Activated naive CD4-positive, alpha-beta T cell treated with anti-CD3 and anti-CD28 coated beads, Interleukin-2, amount 10 ng/mL, durations not matched to agents 7 days and 5 days (primary cell): ENCODE data around the gene SRCIN1.

Source experiments
- CTCF ChIA-PET: fragments of 350-600 bp; sonication (Branson Sonifier 250); formaldehyde crosslinking; loops from one replicate; lab custom pipeline; 2021; ENCODE audit warnings: antibody characterized with exemption; lab: Charles Lee
- DNase-seq: peaks from one replicate; pipeline ENCODE4 v3.0.0-alpha.2; 2020
- H3K27ac Mint-ChIP-seq: one replicate; pipeline ENCODE4 v1.8.0; 2021; ENCODE audit warnings: mild to moderate bottlenecking, moderate library complexity, mixed read lengths
- H3K27me3 Mint-ChIP-seq: one replicate; pipeline ENCODE4 v1.8.0; 2021; ENCODE audit warnings: mild to moderate bottlenecking, mixed read lengths
- H3K36me3 Mint-ChIP-seq: one replicate; pipeline ENCODE4 v1.8.0; 2021; ENCODE audit warnings: mixed read lengths
- H3K4me1 Mint-ChIP-seq: one replicate; pipeline ENCODE4 v1.8.0; 2021; ENCODE audit warnings: mixed read lengths
- H3K4me3 Mint-ChIP-seq: one replicate; pipeline ENCODE4 v1.8.0; 2021; ENCODE audit warnings: mild to moderate bottlenecking, moderate library complexity, mixed read lengths
- H3K9me3 Mint-ChIP-seq: one replicate; pipeline ENCODE4 v1.8.0; 2021; ENCODE audit warnings: mixed read lengths

The SRCIN1 gene

DNA sequence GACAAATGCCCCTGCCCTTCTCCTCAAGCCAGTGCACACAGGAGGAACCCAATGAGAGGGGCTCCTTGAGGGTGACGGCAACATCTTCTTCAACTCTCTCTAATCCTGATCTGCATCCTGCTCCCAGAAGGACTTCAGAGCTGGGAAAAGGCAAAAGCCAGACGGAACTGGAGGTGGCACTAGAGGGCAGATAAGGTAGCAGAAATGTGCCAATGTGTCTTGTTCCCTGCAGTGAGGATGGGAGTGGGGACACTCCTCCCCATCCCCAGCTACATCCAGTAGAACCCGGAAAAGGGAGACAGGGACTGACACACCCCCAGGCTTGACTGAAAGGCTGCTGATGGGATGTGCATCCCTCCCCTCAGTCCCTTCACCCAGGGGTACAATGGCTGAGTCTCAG lies 28.5 kb downstream of the SRCIN1 start:
- no peaks in the 10 kb centered on the region for H3K36me3 Mint-ChIP-seq
- peaks cover 6% of the 10 kb centered on the region for H3K4me1 Mint-ChIP-seq
- no peak overlapping the region for H3K27ac Mint-ChIP-seq
- no peak overlapping the region for H3K4me3 Mint-ChIP-seq
- no peaks in the 10 kb centered on the region for H3K9me3 Mint-ChIP-seq
- CTCF ChIA-PET = interaction anchor here (2.3 kb wide), 1 partner anchor 18 kb away, joined by 14 read pairs; no protein-coding TSS in a partner anchor
- DNase-seq = no peak
- peaks cover 97% of the 10 kb centered on the region for H3K27me3 Mint-ChIP-seq

GRCh38 chr17:38575781-38576180 lies 30.0 kb downstream of the SRCIN1 start:
- Mint-ChIP-seq H3K36me3 (no peaks in the 10 kb centered on the region), H3K27ac (no peak overlapping the region), H3K27me3 (peaks cover 99% of the 10 kb centered on the region), H3K4me3 (no peak overlapping the region), H3K9me3 (no peaks in the 10 kb centered on the region), H3K4me1 (peaks cover 6% of the 10 kb centered on the region)
- DNase-seq = no peak
- CTCF ChIA-PET = interaction anchor here (1.4 to 2.3 kb wide), 3 partner anchors 9 to 92 kb away, joined by 5 to 14 read pairs (median 6); no protein-coding TSS in a partner anchor

DNA sequence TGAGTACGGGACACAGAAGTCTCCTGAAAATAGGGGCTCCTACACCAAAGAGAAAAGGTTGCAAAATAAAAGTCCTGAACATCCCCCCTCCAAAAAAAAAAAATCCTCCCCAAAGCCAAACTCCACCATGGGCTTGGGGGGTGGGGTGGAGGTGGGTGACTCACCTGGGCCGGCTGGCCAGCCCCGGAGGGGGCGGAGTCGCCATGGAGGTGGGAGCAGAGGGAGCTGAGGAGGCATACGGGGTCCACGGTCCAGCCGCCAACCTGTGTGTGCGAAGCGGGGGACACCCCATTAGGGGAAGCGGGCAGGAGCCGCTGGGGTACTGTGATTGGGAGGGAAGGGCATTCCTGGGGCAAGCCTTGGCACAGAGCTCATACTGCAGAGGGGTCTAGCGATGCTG lies 31.0 kb downstream of the SRCIN1 start:
- H3K36me3 Mint-ChIP-seq = no peaks in the 10 kb centered on the region
- no peaks in the 10 kb centered on the region for H3K9me3 Mint-ChIP-seq
- DNase-seq = no peak
- H3K27ac Mint-ChIP-seq = no peak overlapping the region
- H3K4me3 Mint-ChIP-seq = no peak overlapping the region
- H3K27me3 Mint-ChIP-seq = peaks cover 99% of the 10 kb centered on the region
- CTCF ChIA-PET = interaction anchor here (0.6 to 1.5 kb wide), 3 partner anchors 10 to 147 kb away, joined by 4 to 6 read pairs (median 5); no protein-coding TSS in a partner anchor
- H3K4me1 Mint-ChIP-seq = peaks cover 6% of the 10 kb centered on the region

- H3K9me3 Mint-ChIP-seq = no peaks in the 10 kb centered on the region
- DNase-seq = no peak
- H3K27me3 Mint-ChIP-seq = peaks cover 99% of the 10 kb centered on the region
- no peak overlapping the region for H3K4me3 Mint-ChIP-seq
- H3K36me3 Mint-ChIP-seq = no peaks in the 10 kb centered on the region
- CTCF ChIA-PET = no interaction called here
- H3K4me1 Mint-ChIP-seq = peaks cover 6% of the 10 kb centered on the region
- no peak overlapping the region for H3K27ac Mint-ChIP-seq
These were observed 32.9 kb downstream of the SRCIN1 start for GRCh38 chr17:38572669-38573365.

DNA sequence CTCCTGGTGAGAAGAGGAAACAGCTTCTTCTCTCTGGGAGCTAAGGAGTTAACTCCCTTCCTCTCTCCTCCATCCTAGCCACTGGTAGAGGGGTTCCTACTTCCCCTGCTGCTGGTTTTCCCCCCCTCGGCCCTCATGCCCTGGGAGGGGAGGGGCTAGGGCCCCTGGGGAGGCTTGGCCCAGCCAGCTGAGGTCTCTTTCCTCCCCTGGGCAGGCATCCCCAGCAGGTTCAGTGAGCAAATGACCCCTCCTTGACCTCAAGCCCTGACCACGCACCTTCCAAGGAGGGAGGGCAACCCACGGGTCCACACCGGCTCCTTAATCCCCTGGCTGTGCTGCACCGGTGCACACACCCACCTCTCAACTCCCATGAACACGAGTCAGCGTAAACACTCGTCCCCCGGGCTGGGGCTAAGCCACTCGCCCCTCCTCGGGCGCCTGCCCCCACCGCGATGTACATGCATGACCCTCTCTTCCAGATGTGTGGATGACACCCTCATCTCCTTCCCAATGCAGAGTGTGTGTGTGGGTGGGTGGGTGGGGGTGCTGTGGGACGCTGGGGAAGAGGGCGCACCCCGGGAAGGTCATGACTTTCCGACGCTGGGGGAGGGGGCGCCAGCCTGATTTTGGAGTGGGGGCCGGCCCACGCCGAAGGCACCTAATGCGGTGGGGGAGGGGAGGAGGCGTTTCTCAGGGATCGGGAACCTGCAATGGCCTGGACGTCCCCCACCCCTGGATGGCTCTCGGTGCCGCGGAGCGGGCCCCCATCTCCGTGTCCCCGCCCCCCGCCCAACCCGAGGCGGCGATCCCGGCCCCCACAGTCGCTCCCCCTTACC lies 33.7 kb downstream of the SRCIN1 start:
- H3K27ac Mint-ChIP-seq = no peak overlapping the region
- peaks cover 99% of the 10 kb centered on the region for H3K27me3 Mint-ChIP-seq
- H3K9me3 Mint-ChIP-seq = no peaks in the 10 kb centered on the region
- DNase-seq = no peak
- no peak overlapping the region for H3K4me3 Mint-ChIP-seq
- CTCF ChIA-PET = no interaction called here
- peaks cover 6% of the 10 kb centered on the region for H3K4me1 Mint-ChIP-seq
- no peaks in the 10 kb centered on the region for H3K36me3 Mint-ChIP-seq

- peaks cover 6% of the 10 kb centered on the region for H3K4me1 Mint-ChIP-seq
- H3K27ac Mint-ChIP-seq = no peak overlapping the region
- no peaks in the 10 kb centered on the region for H3K9me3 Mint-ChIP-seq
- H3K4me3 Mint-ChIP-seq = no peak overlapping the region
- H3K36me3 Mint-ChIP-seq = no peaks in the 10 kb centered on the region
- CTCF ChIA-PET = no interaction called here
- DNase-seq = no peak
- H3K27me3 Mint-ChIP-seq = peaks cover 99% of the 10 kb centered on the region
These were observed 35.8 kb downstream of the SRCIN1 start for GRCh38 chr17:38569701-38570512.

DNA sequence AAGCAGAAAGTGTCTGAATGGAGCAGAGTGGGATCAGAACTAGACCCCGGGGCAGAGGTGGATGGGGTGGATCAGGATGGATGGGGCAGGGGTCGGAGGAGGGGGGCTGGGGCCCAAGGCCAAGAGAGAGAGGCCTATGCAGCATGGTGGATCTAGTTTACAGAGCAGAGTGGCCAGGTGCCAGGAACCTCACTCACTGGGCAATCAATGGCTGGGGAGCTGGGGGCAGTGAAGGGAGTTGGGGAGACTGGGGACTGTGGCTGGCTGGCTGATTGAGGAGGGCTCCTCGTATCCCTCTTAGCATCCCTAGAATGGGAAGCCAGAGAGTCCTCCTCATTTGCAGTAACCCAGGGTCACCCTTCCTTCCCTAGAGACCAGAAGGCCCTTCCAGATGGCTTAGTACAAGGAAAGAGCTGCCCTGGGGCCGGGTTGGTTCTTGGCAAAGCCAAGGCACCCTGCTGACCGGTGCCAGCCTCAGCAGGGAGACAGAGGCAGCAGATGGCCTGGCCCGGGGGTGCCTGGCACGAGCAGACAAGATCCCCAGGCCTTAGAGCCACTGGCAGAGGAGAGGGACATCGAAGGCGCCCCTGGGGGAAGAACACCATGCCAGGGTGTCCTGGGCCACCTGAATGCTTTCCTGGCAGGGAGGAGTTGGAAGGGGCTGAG lies 36.8 kb downstream of the SRCIN1 start:
- peaks cover 6% of the 10 kb centered on the region for H3K4me1 Mint-ChIP-seq
- H3K9me3 Mint-ChIP-seq = no peaks in the 10 kb centered on the region
- peaks cover 99% of the 10 kb centered on the region for H3K27me3 Mint-ChIP-seq
- CTCF ChIA-PET = interaction anchor here (0.9 to 1.4 kb wide), 2 partner anchors 10 to 99 kb away, joined by 3 read pairs; no protein-coding TSS in a partner anchor
- H3K27ac Mint-ChIP-seq = no peak overlapping the region
- DNase-seq = no peak
- H3K4me3 Mint-ChIP-seq = no peak overlapping the region
- H3K36me3 Mint-ChIP-seq = no peaks in the 10 kb centered on the region

DNA sequence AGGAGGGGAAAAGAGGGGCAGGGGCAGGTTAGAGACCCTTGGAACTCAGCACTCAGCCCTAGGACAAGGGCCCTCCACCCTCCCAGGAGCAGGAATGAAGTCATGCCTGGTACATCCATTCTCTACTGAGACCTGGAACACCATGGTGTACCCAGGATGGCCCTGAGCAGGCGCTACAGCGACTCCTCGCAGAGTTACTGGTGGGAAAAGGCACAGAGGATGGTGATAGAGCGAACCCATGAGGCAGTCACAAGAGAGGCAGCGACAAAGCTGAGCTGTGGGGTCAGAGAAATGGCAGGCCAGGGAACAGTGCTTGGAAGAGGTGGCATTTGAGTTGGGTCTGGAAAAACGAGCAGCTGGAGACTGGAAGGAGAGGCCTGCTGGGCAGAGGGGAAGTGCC lies 37.5 kb downstream of the SRCIN1 start:
- H3K4me3 Mint-ChIP-seq = no peak overlapping the region
- no peaks in the 10 kb centered on the region for H3K9me3 Mint-ChIP-seq
- H3K27me3 Mint-ChIP-seq = peaks cover 99% of the 10 kb centered on the region
- peaks cover 4% of the 10 kb centered on the region for H3K4me1 Mint-ChIP-seq
- CTCF ChIA-PET = interaction anchor here (0.9 to 1.4 kb wide), 2 partner anchors 9 to 99 kb away, joined by 3 read pairs; no protein-coding TSS in a partner anchor
- no peak for DNase-seq
- no peak overlapping the region for H3K27ac Mint-ChIP-seq
- no peaks in the 10 kb centered on the region for H3K36me3 Mint-ChIP-seq

DNA sequence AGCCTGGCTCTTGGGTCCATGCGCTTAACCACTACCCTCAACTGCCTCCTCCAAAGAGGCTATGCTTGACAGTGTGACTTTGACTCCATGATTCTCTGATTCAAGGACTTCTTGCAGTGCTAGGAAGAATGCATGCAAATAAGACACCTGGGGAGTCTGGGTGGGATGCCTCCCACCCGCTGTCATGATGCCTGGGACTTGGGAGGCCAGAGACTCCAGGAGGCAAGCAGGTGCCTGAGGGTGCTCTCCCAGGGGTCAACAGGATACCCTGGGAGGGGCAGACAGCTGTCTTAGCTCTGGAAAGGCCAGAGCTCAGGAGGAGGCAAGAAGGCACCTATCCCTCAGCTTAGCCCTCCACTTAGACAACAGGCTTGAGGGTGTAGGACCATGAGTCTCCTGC lies 38.4 kb downstream of the SRCIN1 start:
- H3K36me3 Mint-ChIP-seq = no peaks in the 10 kb centered on the region
- H3K4me3 Mint-ChIP-seq = no peak overlapping the region
- no peaks in the 10 kb centered on the region for H3K9me3 Mint-ChIP-seq
- no peak overlapping the region for H3K27ac Mint-ChIP-seq
- no peak for DNase-seq
- CTCF ChIA-PET = interaction anchor here (1.2 kb wide), 1 partner anchor 58 kb away, joined by 4 read pairs; no protein-coding TSS in a partner anchor
- peaks cover 2% of the 10 kb centered on the region for H3K4me1 Mint-ChIP-seq
- H3K27me3 Mint-ChIP-seq = peaks cover 100% of the 10 kb centered on the region

GRCh38 chr17:38566666-38567031 lies 39.1 kb downstream of the SRCIN1 start:
- Mint-ChIP-seq H3K27me3 (peaks cover 99% of the 10 kb centered on the region), H3K36me3 (no peaks in the 10 kb centered on the region), H3K9me3 (no peaks in the 10 kb centered on the region), H3K27ac (no peak overlapping the region), H3K4me1 (peaks cover 4% of the 10 kb centered on the region), H3K4me3 (no peak overlapping the region)
- no peak for DNase-seq
- CTCF ChIA-PET = interaction anchor here (0.6 to 1.2 kb wide), 3 partner anchors 9 to 57 kb away, joined by 3 to 4 read pairs (median 3); no protein-coding TSS in a partner anchor

GRCh38 chr17:38565853-38566665 lies 39.7 kb downstream of the SRCIN1 start:
- Mint-ChIP-seq H3K4me3 (no peak overlapping the region), H3K9me3 (no peaks in the 10 kb centered on the region), H3K27ac (no peak overlapping the region), H3K36me3 (no peaks in the 10 kb centered on the region), H3K27me3 (peaks cover 99% of the 10 kb centered on the region), H3K4me1 (peaks cover 4% of the 10 kb centered on the region)
- no peak for DNase-seq
- CTCF ChIA-PET = interaction anchor here (0.6 to 1.4 kb wide), 6 partner anchors 8 to 101 kb away, joined by 3 to 6 read pairs (median 4); no protein-coding TSS in a partner anchor

GRCh38 chr17:38564869-38565268 lies 40.9 kb downstream of the SRCIN1 start:
- no peak for DNase-seq
- H3K36me3 Mint-ChIP-seq = peaks cover 1% of the 10 kb centered on the region
- CTCF ChIA-PET = interaction anchor here (0.8 to 1.4 kb wide), 3 partner anchors 10 to 103 kb away, joined by 3 to 6 read pairs (median 5); no protein-coding TSS in a partner anchor
- H3K4me3 Mint-ChIP-seq = no peak overlapping the region
- peaks cover 99% of the 10 kb centered on the region for H3K27me3 Mint-ChIP-seq
- peaks cover 13% of the 10 kb centered on the region for H3K4me1 Mint-ChIP-seq
- H3K9me3 Mint-ChIP-seq = no peaks in the 10 kb centered on the region
- H3K27ac Mint-ChIP-seq = no peak overlapping the region
